ENCODE data around the gene PDSS2. TPM values are rescaled to one million over a fixed set of nuclear protein-coding genes. Genes with fewer than 3 reads are reported as not detected.
"Not testable (repeated sequence)": the region's sequence is repeated elsewhere in the genome, so short reads cannot be mapped to it uniquely, and the experiment has no call there.

The PDSS2 gene
- total RNA-seq, 1 donor: 12.3 TPM

- H2AFZ ChIP-seq (ENCODE audit: low read length): no peak overlapping the region
- peaks cover 12% of the 10 kb centered on the region for H3K4me1 ChIP-seq (ENCODE audit: insufficient read depth, low read length)
- H3K79me2 ChIP-seq (ENCODE audit: insufficient read depth, low read length): peaks cover 42% of the 10 kb centered on the region
- no peak overlapping the region for H3K4me3 ChIP-seq (ENCODE audit: insufficient read depth, low read length)
- DNase-seq (ENCODE audit: insufficient read length, low spot score, missing footprints): no peak
- no peak for TF ChIP-seq CTCF (IDR thresholded peaks at IDR 0.05; ENCODE audit: extremely low read depth, low read depth, low read length)
- no peaks in the 10 kb centered on the region for H3K36me3 ChIP-seq (ENCODE audit: insufficient read depth, low read length)
- H3K27ac ChIP-seq (ENCODE audit: low read depth, low read length): no peak overlapping the region
- no peaks in the 10 kb centered on the region for H3K9me3 ChIP-seq (ENCODE audit: low read depth, low read length)
- no peak overlapping the region for H3K4me2 ChIP-seq (ENCODE audit: insufficient read depth, low read length)
- H3K27me3 ChIP-seq (ENCODE audit: insufficient read depth, low read length): no peaks in the 10 kb centered on the region
- no peaks in the 10 kb centered on the region for H4K20me1 ChIP-seq (ENCODE audit: insufficient read depth, low read length)
Observed at GRCh38 chr6:107434812-107435211, 24.6 kb downstream of the PDSS2 start.

DNA sequence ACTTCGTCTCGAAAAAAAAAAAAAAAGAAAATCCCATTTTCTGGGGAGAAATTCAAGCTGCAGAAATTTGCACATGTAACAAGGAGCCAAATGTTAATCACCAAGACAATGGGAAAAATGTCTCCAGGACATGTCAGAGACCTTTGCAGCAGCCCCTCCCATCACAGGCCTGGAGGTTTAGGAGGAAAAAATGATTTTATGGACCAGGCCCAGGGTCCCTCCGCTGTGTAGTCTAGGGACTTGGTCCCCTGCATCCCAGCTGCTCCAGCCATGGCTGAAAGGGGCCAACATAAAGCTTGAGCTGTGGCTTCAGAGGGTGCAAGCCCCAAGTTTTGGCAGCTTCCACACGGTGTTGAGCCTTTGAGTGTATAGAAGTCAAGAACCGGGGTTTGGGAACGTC is 33.4 kb downstream of the PDSS2 start:
- H2AFZ ChIP-seq (ENCODE audit: low read length); H3K4me3 ChIP-seq (ENCODE audit: insufficient read depth, low read length); H3K4me2 ChIP-seq (ENCODE audit: insufficient read depth, low read length); H3K79me2 ChIP-seq (ENCODE audit: insufficient read depth, low read length); H3K9me3 ChIP-seq (ENCODE audit: low read depth, low read length); H3K27ac ChIP-seq (ENCODE audit: low read depth, low read length); H3K27me3 ChIP-seq (ENCODE audit: insufficient read depth, low read length); H4K20me1 ChIP-seq (ENCODE audit: insufficient read depth, low read length); H3K4me1 ChIP-seq (ENCODE audit: insufficient read depth, low read length); H3K36me3 ChIP-seq (ENCODE audit: insufficient read depth, low read length); DNase-seq (ENCODE audit: insufficient read length, low spot score, missing footprints): not testable (repeated sequence)

- no peak for DNase-seq (ENCODE audit: insufficient read length, low spot score, missing footprints)
- TF ChIP-seq CTCF (IDR thresholded peaks at IDR 0.05; ENCODE audit: extremely low read depth, low read depth, low read length): no peak
- peaks cover 2% of the 10 kb centered on the region for H3K79me2 ChIP-seq (ENCODE audit: insufficient read depth, low read length)
Observed at GRCh38 chr6:107423474-107423990, 35.8 kb downstream of the PDSS2 start.

GRCh38 chr6:107421696-107422256 is 37.6 kb downstream of the PDSS2 start:
- Histone ChIP-seq H4K20me1 (ENCODE audit: insufficient read depth, low read length) (no peaks in the 10 kb centered on the region), H3K79me2 (ENCODE audit: insufficient read depth, low read length) (peaks cover 2% of the 10 kb centered on the region), H3K27ac (ENCODE audit: low read depth, low read length) (no peak overlapping the region)

More at GRCh38 chr6:107423474-107423990, 35.8 kb downstream of the PDSS2 start:
- Histone ChIP-seq H3K9me3 (ENCODE audit: low read depth, low read length) (no peaks in the 10 kb centered on the region), H3K27ac (ENCODE audit: low read depth, low read length) (no peak overlapping the region), H4K20me1 (ENCODE audit: insufficient read depth, low read length) (no peaks in the 10 kb centered on the region), H3K4me3 (ENCODE audit: insufficient read depth, low read length) (no peak overlapping the region), H3K4me2 (ENCODE audit: insufficient read depth, low read length) (no peak overlapping the region), H3K36me3 (ENCODE audit: insufficient read depth, low read length) (no peaks in the 10 kb centered on the region), H2AFZ (ENCODE audit: low read length) (no peak overlapping the region), H3K27me3 (ENCODE audit: insufficient read depth, low read length) (no peaks in the 10 kb centered on the region), H3K4me1 (ENCODE audit: insufficient read depth, low read length) (no peaks in the 10 kb centered on the region)

More at GRCh38 chr6:107421696-107422256, 37.6 kb downstream of the PDSS2 start:
- no peak for DNase-seq (ENCODE audit: insufficient read length, low spot score, missing footprints)
- Histone ChIP-seq H3K9me3 (ENCODE audit: low read depth, low read length) (no peaks in the 10 kb centered on the region), H3K4me1 (ENCODE audit: insufficient read depth, low read length) (no peaks in the 10 kb centered on the region), H2AFZ (ENCODE audit: low read length) (no peak overlapping the region), H3K4me2 (ENCODE audit: insufficient read depth, low read length) (no peak overlapping the region), H3K4me3 (ENCODE audit: insufficient read depth, low read length) (no peak overlapping the region), H3K36me3 (ENCODE audit: insufficient read depth, low read length) (no peaks in the 10 kb centered on the region), H3K27me3 (ENCODE audit: insufficient read depth, low read length) (no peaks in the 10 kb centered on the region)
- TF ChIP-seq CTCF (IDR thresholded peaks at IDR 0.05; ENCODE audit: extremely low read depth, low read depth, low read length): no peak
